ENCODE results near the gene TCOF1. TPM values are rescaled to one million over a fixed set of nuclear protein-coding genes. Genes with fewer than 3 reads are reported as not detected.

TCOF1 gene
- total RNA-seq, 1 donor, result 23.1 TPM

GRCh38 chr5:150318613-150319483 lies 38.6 kb upstream of the TCOF1 start:
- no peak for DNase-seq (ENCODE audit: low read depth)
- no peak overlapping the region for H3K4me3 ChIP-seq (ENCODE audit: low read depth, low read length)
- no peak for TF ChIP-seq CTCF (IDR thresholded peaks at IDR 0.05; ENCODE audit: insufficient read depth, low read length)

GRCh38 chr5:150319484-150319790 lies 38.1 kb upstream of the TCOF1 start:
- no peak for DNase-seq (ENCODE audit: low read depth)
- H3K4me3 ChIP-seq (ENCODE audit: low read depth, low read length), result no peak overlapping the region
- TF ChIP-seq CTCF (IDR thresholded peaks at IDR 0.05; ENCODE audit: insufficient read depth, low read length), result no peak

DNA sequence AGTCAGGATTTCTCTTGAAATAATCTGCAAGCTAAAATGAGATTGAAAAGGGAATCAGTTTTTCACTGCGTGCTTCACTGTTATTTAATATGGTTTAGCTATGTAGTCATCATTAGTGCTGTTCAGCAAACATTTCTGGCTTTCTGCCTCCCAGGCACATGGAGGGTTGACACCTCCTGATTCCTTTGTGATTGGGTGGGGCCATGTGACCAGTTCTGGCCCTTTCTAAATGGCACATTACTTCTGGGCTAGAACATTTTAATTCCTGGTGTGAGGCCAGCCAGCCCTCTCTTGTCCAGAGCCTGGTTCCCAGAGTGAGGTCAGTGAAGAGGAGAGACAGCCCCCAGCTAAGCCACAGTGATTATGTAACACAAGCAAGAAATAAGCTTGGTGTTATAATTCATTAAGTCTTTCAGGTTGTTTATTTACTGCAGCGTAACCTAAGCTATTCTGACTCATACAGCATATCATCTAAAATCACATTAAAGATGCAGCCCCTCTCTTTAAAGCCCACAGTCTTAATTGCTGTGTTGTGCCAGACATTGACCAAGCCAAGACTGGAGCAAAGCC lies 37.4 kb upstream of the TCOF1 start:
- peak; percentile 81 for DNase-seq (ENCODE audit: low read depth)
- TF ChIP-seq CTCF (IDR thresholded peaks at IDR 0.05; ENCODE audit: insufficient read depth, low read length), result no peak
- H3K4me3 ChIP-seq (ENCODE audit: low read depth, low read length), result no peak overlapping the region

- DNase-seq (ENCODE audit: low read depth), result no peak
- no peak for TF ChIP-seq CTCF (IDR thresholded peaks at IDR 0.05; ENCODE audit: insufficient read depth, low read length)
- H3K4me3 ChIP-seq (ENCODE audit: low read depth, low read length), result no peak overlapping the region
Observed at GRCh38 chr5:150321211-150321610, 36.3 kb upstream of the TCOF1 start.

DNA sequence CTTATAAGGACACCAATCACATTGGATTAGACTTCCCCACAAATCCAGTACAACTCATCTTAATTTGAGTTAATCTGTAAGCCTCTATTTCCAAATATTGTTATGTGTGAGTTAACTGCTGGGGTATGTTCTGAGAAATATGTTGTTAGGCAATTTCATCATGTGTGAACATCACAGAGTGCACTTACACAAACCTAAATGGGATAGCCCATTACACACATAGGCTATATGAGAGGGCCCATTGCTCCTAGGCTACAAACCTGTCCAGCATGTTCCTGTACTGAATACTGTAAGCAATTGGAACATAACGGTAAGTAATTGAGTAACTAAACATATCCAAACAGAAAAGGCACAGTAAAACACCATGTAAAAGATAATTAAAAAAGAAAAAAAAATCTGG lies 35.7 kb upstream of the TCOF1 start:
- no peak overlapping the region for H3K4me3 ChIP-seq (ENCODE audit: low read depth, low read length)
- peak; percentile 25 for DNase-seq (ENCODE audit: low read depth)
- no peak for TF ChIP-seq CTCF (IDR thresholded peaks at IDR 0.05; ENCODE audit: insufficient read depth, low read length)

- DNase-seq (ENCODE audit: low read depth), result no peak
- no peak overlapping the region for H3K4me3 ChIP-seq (ENCODE audit: low read depth, low read length)
- no peak for TF ChIP-seq CTCF (IDR thresholded peaks at IDR 0.05; ENCODE audit: insufficient read depth, low read length)
Observed at GRCh38 chr5:150322202-150322601, 35.3 kb upstream of the TCOF1 start.
